ENCODE data around the gene CLIC1. TPM values are rescaled to one million over a fixed set of nuclear protein-coding genes. Genes with fewer than 3 reads are reported as not detected.
"Not testable (repeated sequence)": the region's sequence is repeated elsewhere in the genome, so short reads cannot be mapped to it uniquely, and the experiment has no call there.

The CLIC1 gene
- total RNA-seq, 2 donors from 2014 or later, result 222 to 251 TPM

- H3K9me3 ChIP-seq, result no peaks in the 10 kb centered on the region
- H3K27ac ChIP-seq, result no peak overlapping the region
- H3K36me3 ChIP-seq, result no peaks in the 10 kb centered on the region
- no peak overlapping the region for H3K4me3 ChIP-seq
- no peak for ATAC-seq (ENCODE audit: insufficient number of reproducible peaks, low FRiP score, low read depth)
- TF ChIP-seq CTCF (IDR thresholded peaks at IDR 0.05), result no peak
- no peak for DNase-seq (ENCODE audit: low spot score)
- no peaks in the 10 kb centered on the region for H3K27me3 ChIP-seq (replicated peaks; ENCODE audit: insufficient read depth)
- no peaks in the 10 kb centered on the region for H3K4me1 ChIP-seq (ENCODE audit: control insufficient read depth in 1 of 2, low read depth in 2 of 2)
Observed at GRCh38 chr6:31712296-31712695, 24.0 kb downstream of the CLIC1 start.

GRCh38 chr6:31711233-31711632 is 25.1 kb downstream of the CLIC1 start:
- no peaks in the 10 kb centered on the region for H3K27me3 ChIP-seq (replicated peaks; ENCODE audit: insufficient read depth)
- no peak for TF ChIP-seq CTCF (IDR thresholded peaks at IDR 0.05)
- ATAC-seq (ENCODE audit: insufficient number of reproducible peaks, low FRiP score, low read depth) (no peak), DNase-seq (ENCODE audit: low spot score) (no peak)
- H3K4me3 ChIP-seq, result no peak overlapping the region
- H3K36me3 ChIP-seq, result no peaks in the 10 kb centered on the region
- no peak overlapping the region for H3K27ac ChIP-seq
- H3K4me1 ChIP-seq (ENCODE audit: control insufficient read depth in 1 of 2, low read depth in 2 of 2), result no peaks in the 10 kb centered on the region
- no peaks in the 10 kb centered on the region for H3K9me3 ChIP-seq

GRCh38 chr6:31710523-31711219 is 25.7 kb downstream of the CLIC1 start:
- Histone ChIP-seq H3K4me1 (ENCODE audit: control insufficient read depth in 1 of 2, low read depth in 2 of 2) (no peaks in the 10 kb centered on the region), H3K27ac (no peak overlapping the region), H3K4me3 (no peak overlapping the region)

GRCh38 chr6:31709157-31709556 is 27.2 kb downstream of the CLIC1 start:
- not testable (repeated sequence) for DNase-seq (ENCODE audit: low spot score); H3K27me3 ChIP-seq (replicated peaks; ENCODE audit: insufficient read depth); H3K36me3 ChIP-seq; H3K4me1 ChIP-seq (ENCODE audit: control insufficient read depth in 1 of 2, low read depth in 2 of 2); ATAC-seq (ENCODE audit: insufficient number of reproducible peaks, low FRiP score, low read depth); H3K27ac ChIP-seq; H3K4me3 ChIP-seq; H3K9me3 ChIP-seq

More at GRCh38 chr6:31710523-31711219, 25.7 kb downstream of the CLIC1 start:
- DNase-seq (ENCODE audit: low spot score) (no peak), ATAC-seq (ENCODE audit: insufficient number of reproducible peaks, low FRiP score, low read depth) (no peak)
- no peaks in the 10 kb centered on the region for H3K36me3 ChIP-seq
- H3K27me3 ChIP-seq (replicated peaks; ENCODE audit: insufficient read depth), result no peaks in the 10 kb centered on the region
- H3K9me3 ChIP-seq, result no peaks in the 10 kb centered on the region
- no peak for TF ChIP-seq CTCF (IDR thresholded peaks at IDR 0.05)

- Histone ChIP-seq H3K4me1 (ENCODE audit: control insufficient read depth in 1 of 2, low read depth in 2 of 2) (peaks cover 3 to 6% of the 10 kb centered on the region in 2 donors), H3K27ac (no peak overlapping the region), H3K9me3 (no peaks in the 10 kb centered on the region), H3K4me3 (no peak overlapping the region), H3K27me3 (replicated peaks; ENCODE audit: insufficient read depth) (no peaks in the 10 kb centered on the region), H3K36me3 (no peaks in the 10 kb centered on the region)
- no peak for ATAC-seq (ENCODE audit: insufficient number of reproducible peaks, low FRiP score, low read depth)
- TF ChIP-seq CTCF (IDR thresholded peaks at IDR 0.05), result no peak
- DNase-seq (ENCODE audit: low spot score), result no peak
Observed at GRCh38 chr6:31708224-31708623, 28.1 kb downstream of the CLIC1 start.

GRCh38 chr6:31707701-31708100 is 28.6 kb downstream of the CLIC1 start:
- ATAC-seq (ENCODE audit: insufficient number of reproducible peaks, low FRiP score, low read depth) (no peak), DNase-seq (ENCODE audit: low spot score) (no peak)
- Histone ChIP-seq H3K27me3 (replicated peaks; ENCODE audit: insufficient read depth) (no peaks in the 10 kb centered on the region), H3K4me1 (ENCODE audit: control insufficient read depth in 1 of 2, low read depth in 2 of 2) (peaks cover 3 to 6% of the 10 kb centered on the region in 2 donors), H3K36me3 (no peaks in the 10 kb centered on the region), H3K27ac (no peak overlapping the region), H3K9me3 (no peaks in the 10 kb centered on the region), H3K4me3 (no peak overlapping the region)
- TF ChIP-seq CTCF (IDR thresholded peaks at IDR 0.05), result no peak

All from thoracic aorta (tissue), 2 donors.